HepG2 (cell line): Measurements from ENCODE around the gene SAMD8. TPM values are rescaled to one million over a fixed set of nuclear protein-coding genes. Genes with fewer than 3 reads are reported as not detected.

Experiments used
- AHDC1 ChIP-seq: sonication (generic); formaldehyde crosslinking; IDR thresholded peaks from 2 replicates; pipeline ENCODE4 v1.5.1; 2020; ENCODE audit warnings: mild to moderate bottlenecking, missing genetic modification reagents, borderline replicate concordance
- ATM ChIP-seq: fragments of 450-650 bp; IDR thresholded peaks from 2 replicates; pipeline ENCODE4 v1.7.1; 2017; ENCODE audit warnings: mild to moderate bottlenecking, borderline replicate concordance
- ATRX ChIP-seq: sonication (generic); formaldehyde crosslinking; IDR thresholded peaks from 2 replicates; pipeline ENCODE4 v1.4.0; 2020; ENCODE audit warnings: missing genetic modification reagents, borderline replicate concordance
- CCAR2 ChIP-seq: fragments of 200-400 bp; formaldehyde crosslinking; optimal IDR thresholded peaks from 2 replicates; pipeline ENCODE3; 2018; ENCODE audit warnings: low read depth, mild to moderate bottlenecking, low read length, moderate library complexity
- DNMT3B ChIP-seq: conservative IDR thresholded peaks from 2 replicates; pipeline ENCODE4 v1.6.1; 2016; ENCODE audit warnings: missing biosample characterization, control low read depth
- MLX ChIP-seq: IDR thresholded peaks from 2 replicates; pipeline ENCODE4 v1.6.1; 2016
- MTA3 ChIP-seq: sonication (generic); formaldehyde crosslinking; IDR thresholded peaks from 2 replicates; pipeline ENCODE4 v1.4.0; 2020; ENCODE audit warnings: missing genetic modification reagents
- NCOA5 ChIP-seq: sonication (generic); formaldehyde crosslinking; IDR thresholded peaks from 2 replicates; pipeline ENCODE4 v1.4.0; 2020; ENCODE audit warnings: missing genetic modification reagents
- NR2C2 ChIP-seq: sonication (generic); formaldehyde crosslinking; IDR thresholded peaks from 2 replicates; pipeline ENCODE4 v1.4.0; 2020; ENCODE audit warnings: missing genetic modification reagents, mild to moderate bottlenecking, moderate library complexity, borderline replicate concordance
- SCMH1 ChIP-seq: sonication (generic); formaldehyde crosslinking; IDR thresholded peaks from 2 replicates; pipeline ENCODE4 v1.9.0; 2021; ENCODE audit warnings: missing genetic modification reagents, mild to moderate bottlenecking, borderline replicate concordance
- SNAPC4 ChIP-seq: sonication (generic); formaldehyde crosslinking; IDR thresholded peaks from 2 replicates; pipeline ENCODE4 v1.4.0; 2020; ENCODE audit warnings: mild to moderate bottlenecking, missing genetic modification reagents
- ZFP36 ChIP-seq: fragments of 150-350 bp; IDR thresholded peaks from 2 replicates; pipeline ENCODE4 v1.6.1; 2018; ENCODE audit warnings: borderline replicate concordance, low read length, low read depth; ENCODE audit not compliant: partially characterized antibody
- ZNF574 ChIP-seq: sonication (generic); formaldehyde crosslinking; IDR thresholded peaks from 2 replicates; pipeline ENCODE4 v1.4.0; 2020; ENCODE audit warnings: missing genetic modification reagents
- ZNF788 ChIP-seq: sonication (generic); formaldehyde crosslinking; IDR thresholded peaks from 2 replicates; pipeline ENCODE4 v1.5.0; 2020; ENCODE audit warnings: mild to moderate bottlenecking, missing genetic modification reagents, borderline replicate concordance
- polyA plus RNA-seq, 8 experiments: library from polyadenylated mRNA; depleted of rRNA in 3 of 8; stranded (reverse) in 7 of 8; unstranded in 1 of 8; fragments of >200 nt; fragmentation: Illumina TruSeq in 4 of 8; extraction: Trizol in 4 of 8; gene quantifications; 2 replicates each; pipeline versions ENCODE4 v1.2.1 to v1.2.3, GENCODE V29; 2011 to 2016; ENCODE audit warnings: low read depth in 4 of 8, missing spikeins in 1 of 8, mixed read lengths in 1 of 8; ENCODE audit not compliant: insufficient read depth in 1 of 8
- total RNA-seq, 5 experiments: library from RNA; depleted of rRNA; stranded (reverse); fragments of >200 nt; fragmentation: Illumina TruSeq; extraction: Trizol; gene quantifications; 2 replicates each; pipeline ENCODE4 v1.2.3, GENCODE V29; 2016; ENCODE audit warnings: low read depth in 1 of 5

Gene SAMD8
- total and polyA plus RNA-seq, 2 of the 13 experiments (the other 11 are each of a cell fraction or from before 2014, with no cell fraction given) = 10.4 to 13.2 TPM

GRCh38 chr10:75107756-75108683 is 3.4 kb upstream of the SAMD8 start (continued):
- TF ChIP-seq SNAPC4 (CRISPR knock-in tag) (no peak), ATRX (CRISPR knock-in tag) (no peak), ZNF788 (CRISPR knock-in tag) (peak; percentile 15; the same call in 1 of the 2 replicates), CCAR2 (no peak), AHDC1 (CRISPR knock-in tag) (no peak), NR2C2 (no peak), SCMH1 (CRISPR knock-in tag) (no peak), NCOA5 (CRISPR knock-in tag) (no peak), ATM (no peak), MTA3 (CRISPR knock-in tag) (no peak), DNMT3B (no peak), MLX (CRISPR knock-in tag) (no peak), ZFP36 (no peak), ZNF574 (CRISPR knock-in tag) (no peak)
